C1 segment of cervical spinal cord (tissue), 14 donors: ENCODE results near the gene IFT20.

ENCODE experiments used
- DNase-seq, 14 donors: peaks; one replicate each; lab custom pipeline; 2025; lab: John Stamatoyannopoulos, UW

The IFT20 gene, protein sequence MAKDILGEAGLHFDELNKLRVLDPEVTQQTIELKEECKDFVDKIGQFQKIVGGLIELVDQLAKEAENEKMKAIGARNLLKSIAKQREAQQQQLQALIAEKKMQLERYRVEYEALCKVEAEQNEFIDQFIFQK

GRCh38 chr17:28335201-28335958 is at the start of gene IFT20, which contains the start of gene TNFAIP1:
Gene IFT20 (minus strand): TSS chr17:28335472. CDS start chr17:28331985, 3,487 bp downstream.
Gene TNFAIP1 (plus strand): TSS chr17:28335761. CDS start chr17:28339522, 3,761 bp downstream.
- peak; percentile 89 to 100 (median 98) for DNase-seq

GRCh38 chr17:28385037-28385400 is 49.7 kb upstream of the IFT20 start:
- DNase-seq = no peak

DNA sequence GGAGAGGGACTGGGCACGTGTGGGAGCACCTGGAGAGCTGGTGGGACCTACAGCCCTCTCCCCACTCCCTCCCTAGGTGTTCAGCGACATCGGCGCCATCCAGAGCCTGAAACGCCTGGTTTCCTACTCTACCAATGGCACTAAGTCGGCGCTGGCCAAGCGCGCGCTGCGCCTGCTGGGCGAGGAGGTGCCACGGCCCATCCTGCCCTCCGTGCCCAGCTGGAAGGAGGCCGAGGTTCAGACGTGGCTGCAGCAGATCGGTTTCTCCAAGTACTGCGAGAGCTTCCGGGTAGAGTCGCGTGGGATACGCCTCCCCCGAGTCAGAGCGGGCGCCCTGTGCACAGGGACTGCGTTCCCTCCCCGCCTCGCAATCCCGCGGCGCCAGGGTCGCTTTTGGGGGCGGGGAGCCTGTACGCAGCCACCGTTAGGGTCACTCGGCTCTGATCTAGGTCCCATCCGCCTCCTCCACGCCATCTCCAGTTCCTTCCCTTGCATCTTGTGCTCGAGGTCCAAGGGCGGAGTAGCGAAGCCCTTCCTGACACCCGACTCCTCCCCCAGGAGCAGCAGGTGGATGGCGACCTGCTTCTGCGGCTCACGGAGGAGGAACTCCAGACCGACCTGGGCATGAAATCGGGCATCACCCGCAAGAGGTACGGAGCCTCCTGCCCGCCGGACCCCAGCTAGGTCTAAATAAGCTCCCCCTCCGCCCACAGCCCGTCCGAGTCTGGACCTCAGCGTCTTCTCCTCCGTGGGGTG is 49.2 kb upstream of the IFT20 start:
- DNase-seq = no peak

- peak in 2 of 14 donors; percentile 14 to 59 for DNase-seq
Measured at GRCh38 chr17:28381141-28381825, 46.0 kb upstream of the IFT20 start.

DNA sequence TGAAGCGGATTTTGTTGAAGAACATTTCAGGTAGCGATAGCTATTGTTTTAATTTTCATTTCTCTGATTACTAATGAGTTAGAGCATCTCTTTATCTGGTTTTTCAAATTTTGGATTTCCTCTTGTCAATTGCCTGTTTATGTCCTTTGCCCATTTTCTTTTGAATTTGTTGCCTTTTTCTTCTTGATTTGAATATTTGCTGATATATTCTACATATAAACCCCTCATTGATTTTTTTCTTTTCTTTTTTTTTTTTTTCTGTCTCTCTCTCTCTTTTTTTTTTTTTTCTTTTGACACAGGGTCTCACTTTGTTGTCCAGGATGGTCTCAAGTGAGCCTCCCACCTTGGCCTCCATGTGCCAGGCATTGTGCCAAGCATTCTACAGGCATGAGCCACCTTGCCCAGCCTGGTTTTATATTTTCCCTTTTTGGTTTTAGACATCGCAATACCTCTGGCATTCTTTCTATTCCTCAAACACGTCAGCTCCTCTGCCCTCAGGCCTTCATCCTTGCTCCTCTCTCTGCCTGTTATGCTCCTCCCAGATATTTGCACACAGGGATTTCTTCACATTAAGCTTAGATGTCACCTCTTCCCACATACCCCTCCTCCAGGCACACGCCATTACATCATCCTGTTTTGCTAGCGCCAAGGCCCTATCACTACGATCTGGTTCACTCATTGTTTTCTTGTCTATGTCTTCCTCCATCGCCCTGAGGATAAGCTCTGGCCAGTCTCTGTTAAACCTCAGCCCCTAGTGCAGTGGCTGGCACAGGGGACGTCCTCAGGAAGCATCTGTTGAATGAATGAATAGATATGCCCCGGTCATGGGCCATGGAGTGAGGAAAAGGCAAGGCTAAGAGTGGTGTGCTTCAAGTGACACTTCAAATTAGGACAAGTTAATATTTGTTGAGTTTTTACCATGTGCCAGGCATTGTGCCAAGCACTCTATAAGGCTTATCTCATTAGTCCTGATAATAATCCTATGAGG is 44.8 kb upstream of the IFT20 start:
- DNase-seq = no peak

DNA sequence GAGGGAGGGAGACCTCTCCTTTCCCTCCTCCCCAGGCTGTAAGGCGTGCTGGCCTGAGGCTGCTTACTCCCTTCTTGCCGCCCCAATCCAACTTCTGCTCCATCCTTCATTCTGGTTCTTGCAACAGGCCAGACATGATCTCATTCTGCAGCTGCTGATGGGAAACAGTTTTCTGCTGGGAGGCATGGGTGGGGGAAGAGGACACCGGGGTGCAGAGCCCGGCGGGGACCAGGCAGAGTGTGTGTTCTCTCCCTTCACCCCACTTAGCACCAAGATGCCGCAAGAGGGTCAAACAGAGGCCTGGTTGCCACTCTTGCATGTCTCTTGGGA is 37.6 kb upstream of the IFT20 start:
- no peak for DNase-seq

DNA sequence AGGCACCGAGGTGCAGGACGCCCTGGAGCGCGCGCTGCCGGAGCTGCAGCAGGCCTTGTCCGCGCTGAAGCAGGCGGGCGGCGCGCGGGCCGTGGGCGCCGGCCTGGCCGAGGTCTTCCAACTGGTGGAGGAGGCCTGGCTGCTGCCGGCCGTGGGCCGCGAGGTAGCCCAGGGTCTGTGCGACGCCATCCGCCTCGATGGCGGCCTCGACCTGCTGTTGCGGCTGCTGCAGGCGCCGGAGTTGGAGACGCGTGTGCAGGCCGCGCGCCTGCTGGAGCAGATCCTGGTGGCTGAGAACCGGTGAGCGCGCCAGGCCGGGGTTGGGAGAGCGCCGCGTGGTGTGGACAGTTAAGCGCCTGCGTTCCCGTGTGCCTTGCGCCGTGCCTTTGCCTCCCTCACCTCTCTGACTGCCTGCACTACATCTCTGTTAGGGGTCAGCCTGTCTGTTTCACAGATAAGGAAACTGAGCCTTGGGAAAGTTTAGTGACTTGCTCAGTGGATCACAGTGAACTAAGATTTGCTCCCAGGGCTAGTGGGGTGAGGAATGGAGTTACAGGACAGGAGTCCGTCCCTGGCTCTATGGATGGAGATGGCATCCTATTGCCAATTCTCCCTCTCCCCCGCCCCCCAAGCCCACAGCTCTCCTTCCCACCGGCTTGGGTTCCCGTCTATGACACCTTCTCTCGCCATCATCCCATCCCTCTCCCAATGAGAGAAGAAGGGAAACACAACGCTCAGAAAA is 37.1 kb upstream of the IFT20 start:
- peak in 4 of 14 donors; percentile 29 to 61 (median 40) for DNase-seq

DNA sequence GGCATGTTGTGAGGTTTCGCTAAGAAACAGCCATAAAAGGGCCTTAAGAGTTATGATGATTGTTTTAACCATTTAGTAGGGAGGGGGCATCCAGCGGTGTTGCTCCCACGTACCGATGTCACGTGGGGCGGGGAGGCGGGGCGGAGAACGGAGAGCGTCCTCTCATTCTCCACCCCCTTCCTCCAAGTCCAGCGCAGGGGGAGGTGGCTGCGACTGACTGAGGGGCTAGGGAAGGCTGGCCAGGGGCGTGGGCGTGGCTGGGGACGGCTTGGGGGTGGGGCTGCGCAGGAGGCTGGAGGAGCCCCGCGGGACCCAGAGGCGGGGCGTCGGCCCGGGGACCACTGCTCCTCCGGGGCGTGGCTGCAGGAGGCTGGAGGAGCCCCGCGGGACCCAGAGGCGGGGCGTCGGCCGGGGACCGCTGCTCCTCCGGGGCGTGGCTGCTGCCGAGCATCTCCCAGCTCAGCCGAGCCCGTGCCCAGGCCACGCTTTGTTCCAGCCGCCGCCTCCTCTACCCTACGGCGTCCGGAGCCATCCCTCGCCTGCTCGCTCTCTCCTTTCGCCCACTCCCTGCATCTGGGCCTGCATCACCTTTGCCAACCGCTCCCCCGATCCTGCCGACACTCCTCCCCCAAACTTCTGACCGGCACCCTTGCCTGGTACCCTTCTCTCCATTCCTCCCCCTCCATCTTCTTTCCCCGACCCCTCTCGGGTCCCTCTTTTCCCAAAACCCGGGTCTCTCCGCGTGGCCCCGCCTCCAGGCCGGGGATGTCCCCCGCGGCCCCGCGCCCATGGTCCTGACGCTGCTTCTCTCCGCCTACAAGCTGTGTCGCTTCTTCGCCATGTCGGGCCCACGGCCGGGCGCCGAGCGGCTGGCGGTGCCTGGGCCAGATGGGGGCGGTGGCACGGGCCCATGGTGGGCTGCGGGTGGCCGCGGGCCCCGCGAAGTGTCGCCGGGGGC is 36.3 kb upstream of the IFT20 start, which contains the start of gene SARM1:
Gene SARM1 (plus strand): TSS at position 450 of the 958 bp plus-strand sequence. CDS start 339 bp downstream, at position 789.
- peak in 12 of 14 donors; percentile 22 to 77 (median 58) for DNase-seq

DNA sequence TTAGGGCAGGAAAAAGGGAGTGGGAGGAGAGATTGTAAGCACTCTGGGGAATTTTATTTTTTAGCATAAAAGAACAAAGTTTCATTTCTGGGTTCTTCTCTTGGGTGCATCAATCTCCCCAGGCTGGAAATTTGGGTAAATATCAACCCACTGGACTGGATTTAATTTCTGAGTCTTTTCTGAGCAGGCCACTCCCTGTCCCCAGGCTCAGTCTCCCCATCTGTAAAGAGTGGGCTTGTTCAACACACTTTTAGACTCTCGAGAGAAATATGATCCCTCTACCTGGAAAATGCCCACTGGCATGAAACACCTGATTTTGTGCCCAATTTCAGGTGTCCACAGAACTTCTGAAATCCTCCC is 35.5 kb upstream of the IFT20 start:
- no peak for DNase-seq

- DNase-seq = no peak
Measured at GRCh38 chr17:28370035-28370743, 34.9 kb upstream of the IFT20 start, which contains the start of gene VTN. Gene VTN (minus strand): TSS chr17:28370307. CDS start chr17:28370203, 104 bp downstream.

DNA sequence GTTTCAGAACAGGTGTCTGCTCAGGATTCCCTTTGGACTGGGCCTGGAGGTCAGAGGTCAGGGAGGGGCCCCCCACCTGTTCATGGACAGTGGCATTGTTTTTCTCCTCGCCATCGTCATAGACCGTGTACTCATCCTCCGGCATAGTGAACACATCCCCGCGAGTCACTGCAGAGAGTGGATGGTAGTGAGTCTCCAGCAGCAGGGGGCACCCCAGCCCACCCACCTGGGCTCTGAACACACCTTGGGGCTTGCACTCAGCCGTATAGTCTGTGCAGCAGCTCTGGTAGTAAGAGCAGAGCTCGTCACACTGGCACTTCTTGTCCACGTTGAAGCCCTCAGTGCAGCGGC is 34.4 kb upstream of the IFT20 start:
- no peak for DNase-seq

DNA sequence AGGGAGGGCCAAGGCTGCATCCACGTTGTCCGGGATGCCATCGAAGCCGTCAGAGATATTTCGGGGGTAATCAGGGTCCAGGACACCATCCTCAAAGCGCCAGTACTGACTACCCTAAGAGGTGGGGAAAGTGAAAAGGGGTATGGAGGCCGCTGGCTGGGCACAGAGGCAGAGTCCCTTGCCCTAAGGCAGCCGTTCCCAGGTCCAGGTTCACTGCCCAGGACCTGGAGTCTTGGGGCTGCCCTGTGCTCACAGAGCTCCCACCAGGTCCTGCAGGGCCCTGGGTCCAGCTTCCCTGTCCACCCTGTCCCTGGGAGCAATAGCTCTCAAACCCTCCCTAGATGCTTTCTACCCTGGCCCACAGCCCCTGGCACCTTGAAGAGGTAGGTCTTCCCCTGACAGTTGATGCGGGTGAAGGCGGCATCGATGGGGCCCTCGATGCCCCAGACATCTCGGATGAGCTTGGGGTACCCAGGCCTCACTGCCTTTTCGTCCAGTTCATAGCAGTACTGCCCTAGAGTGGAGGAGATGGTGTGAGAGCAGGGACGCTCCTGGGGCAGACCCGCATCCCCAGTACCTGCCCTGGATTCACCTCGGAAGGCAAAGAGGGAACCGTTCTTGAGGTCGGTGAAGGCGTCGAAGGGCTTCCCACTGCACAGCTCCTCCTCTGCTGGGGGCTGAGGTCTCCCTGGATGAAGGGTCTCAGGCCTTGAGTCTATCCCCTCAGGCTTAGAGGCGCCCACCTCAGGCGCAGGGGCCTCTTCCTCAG is 33.8 kb upstream of the IFT20 start:
- DNase-seq = no peak

DNA sequence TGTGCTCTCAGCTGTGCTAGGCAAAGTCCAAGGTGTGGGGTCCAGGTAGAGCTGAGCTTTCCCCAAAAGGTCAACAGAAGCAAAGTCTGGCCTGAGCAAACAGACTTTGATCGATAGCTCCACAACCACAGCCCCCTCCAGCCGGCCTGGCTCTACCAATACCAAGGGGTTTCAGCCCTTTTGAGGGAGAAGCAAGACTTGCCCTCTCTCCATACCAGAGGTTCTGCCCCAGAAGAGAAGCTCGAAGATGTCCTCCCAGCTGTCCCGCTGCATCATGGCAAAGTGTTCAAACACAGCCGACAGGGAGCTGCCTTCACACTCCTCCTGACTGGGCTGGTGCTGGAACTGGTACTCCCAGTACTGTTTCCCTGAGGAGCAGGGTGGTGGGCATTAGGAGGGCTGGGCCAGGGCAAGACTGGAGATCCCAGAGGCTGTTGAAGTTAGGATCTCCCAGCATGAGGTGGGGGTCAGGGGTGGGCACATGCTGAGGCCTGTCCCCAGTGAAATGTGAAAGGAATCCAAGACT is 33.1 kb upstream of the IFT20 start:
- DNase-seq = no peak

GRCh38 chr17:28367641-28368305 is 32.5 kb upstream of the IFT20 start:
- no peak for DNase-seq

DNA sequence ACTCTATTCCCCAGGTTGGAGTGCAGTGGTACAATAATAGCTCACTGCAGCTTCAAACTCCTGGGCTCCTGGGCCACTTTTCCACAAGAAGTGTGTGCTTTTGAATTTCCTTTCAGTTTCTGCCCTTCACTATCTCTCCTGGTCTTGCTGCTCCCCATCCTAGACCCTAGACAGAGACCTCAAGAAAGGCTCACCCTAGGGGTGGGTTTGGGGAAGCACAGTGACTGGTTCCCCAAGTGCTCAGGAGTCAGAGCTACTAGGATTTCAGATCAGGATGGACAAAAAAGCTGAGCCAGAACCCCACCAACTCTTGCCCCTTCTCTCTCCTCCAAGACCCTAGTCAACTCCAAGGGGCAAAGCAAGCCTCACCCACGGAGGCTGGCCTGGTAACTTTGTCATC is 31.3 kb upstream of the IFT20 start:
- DNase-seq = no peak

- DNase-seq = no peak
Measured at GRCh38 chr17:28365487-28365886, 30.2 kb upstream of the IFT20 start.
